ENCODE measurements around the gene SGCA. TPM values are rescaled to one million over a fixed set of nuclear protein-coding genes. Genes with fewer than 3 reads are reported as not detected.

SGCA gene
- total RNA-seq, 1 donor from 2014 or later, result 12.0 TPM

- Mint-ChIP-seq H3K4me1 (ENCODE audit: unreplicated experiment) (peaks cover 49% of the 10 kb centered on the region), H3K27me3 (ENCODE audit: unreplicated experiment) (no peaks in the 10 kb centered on the region), H3K4me3 (ENCODE audit: unreplicated experiment) (peak overlapping the region; percentile 70), H3K36me3 (ENCODE audit: unreplicated experiment) (peaks cover 3% of the 10 kb centered on the region), H3K27ac (ENCODE audit: unreplicated experiment) (peak overlapping the region; percentile 57), H3K9me3 (ENCODE audit: unreplicated experiment) (no peaks in the 10 kb centered on the region)
- TF ChIP-seq CTCF (IDR thresholded peaks at IDR 0.05), result no peak
- DNase-seq (ENCODE audit: extremely low spot score, unreplicated experiment), result no peak
Observed at GRCh38 chr17:50130559-50131305, 35.1 kb upstream of the SGCA start.

GRCh38 chr17:50132104-50132794 is 33.6 kb upstream of the SGCA start:
- TF ChIP-seq CTCF (IDR thresholded peaks at IDR 0.05), result no peak
- H3K27ac Mint-ChIP-seq (ENCODE audit: unreplicated experiment), result peak overlapping the region; percentile 67

GRCh38 chr17:50133028-50133768 is 32.6 kb upstream of the SGCA start:
- Mint-ChIP-seq H3K9me3 (ENCODE audit: unreplicated experiment) (no peaks in the 10 kb centered on the region), H3K27me3 (ENCODE audit: unreplicated experiment) (no peaks in the 10 kb centered on the region), H3K4me3 (ENCODE audit: unreplicated experiment) (no peak overlapping the region), H3K36me3 (ENCODE audit: unreplicated experiment) (peaks cover 21% of the 10 kb centered on the region), H3K4me1 (ENCODE audit: unreplicated experiment) (peaks cover 59% of the 10 kb centered on the region), H3K27ac (ENCODE audit: unreplicated experiment) (peak overlapping the region; percentile 79)
- TF ChIP-seq CTCF (IDR thresholded peaks at IDR 0.05), result no peak
- no peak for DNase-seq (ENCODE audit: extremely low spot score, unreplicated experiment)

More at GRCh38 chr17:50132104-50132794, 33.6 kb upstream of the SGCA start:
- H3K4me1 Mint-ChIP-seq (ENCODE audit: unreplicated experiment), result peaks cover 61% of the 10 kb centered on the region
- no peaks in the 10 kb centered on the region for H3K9me3 Mint-ChIP-seq (ENCODE audit: unreplicated experiment)
- H3K36me3 Mint-ChIP-seq (ENCODE audit: unreplicated experiment), result peaks cover 13% of the 10 kb centered on the region
- H3K4me3 Mint-ChIP-seq (ENCODE audit: unreplicated experiment), result no peak overlapping the region
- no peak for DNase-seq (ENCODE audit: extremely low spot score, unreplicated experiment)
- H3K27me3 Mint-ChIP-seq (ENCODE audit: unreplicated experiment), result no peaks in the 10 kb centered on the region

GRCh38 chr17:50133769-50134099 is 32.1 kb upstream of the SGCA start:
- Mint-ChIP-seq H3K27ac (ENCODE audit: unreplicated experiment) (peak overlapping the region; percentile 79), H3K27me3 (ENCODE audit: unreplicated experiment) (no peaks in the 10 kb centered on the region), H3K4me3 (ENCODE audit: unreplicated experiment) (no peak overlapping the region), H3K36me3 (ENCODE audit: unreplicated experiment) (peaks cover 26% of the 10 kb centered on the region), H3K9me3 (ENCODE audit: unreplicated experiment) (no peaks in the 10 kb centered on the region), H3K4me1 (ENCODE audit: unreplicated experiment) (peaks cover 55% of the 10 kb centered on the region)
- TF ChIP-seq CTCF (IDR thresholded peaks at IDR 0.05), result no peak
- no peak for DNase-seq (ENCODE audit: extremely low spot score, unreplicated experiment)
